IMR-90 (cell line): ENCODE data around the gene STK33.

ENCODE experiments used
- CEBPB ChIP-seq: IDR thresholded peaks from 2 replicates; pipeline ENCODE4 v1.6.1; 2012; ENCODE audit warnings: low read depth, low read length, improper control_type of control experiment
- FOS ChIP-seq: fragments of 150-350 bp; IDR thresholded peaks from 2 replicates; pipeline ENCODE4 v1.6.1; 2016; ENCODE audit warnings: low read depth, low read length
- MAFK ChIP-seq: IDR thresholded peaks from 2 replicates; pipeline ENCODE4 v1.6.1; 2012; ENCODE audit warnings: low read depth, low read length, improper control_type of control experiment
- MAZ ChIP-seq: IDR thresholded peaks from 2 replicates; pipeline ENCODE4 v1.6.1; 2012; ENCODE audit warnings: low read depth, mild to moderate bottlenecking, low read length, improper control_type of control experiment, moderate library complexity, borderline replicate concordance
- MXI1 ChIP-seq: IDR thresholded peaks from 2 replicates; pipeline ENCODE4 v1.6.1; 2012; ENCODE audit warnings: low read depth, mild to moderate bottlenecking, low read length, moderate library complexity, borderline replicate concordance
- POLR2A ChIP-seq: IDR thresholded peaks from 2 replicates; pipeline ENCODE4 v1.6.1; 2012; ENCODE audit warnings: mild to moderate bottlenecking, low read depth, low read length
- RAD21 ChIP-seq: IDR thresholded peaks from 2 replicates; pipeline ENCODE4 v1.6.1; 2012; ENCODE audit warnings: low read length, improper control_type of control experiment
- RFX5 ChIP-seq: IDR thresholded peaks from 2 replicates; pipeline ENCODE4 v1.8.0; 2012; ENCODE audit warnings: low read depth, mild to moderate bottlenecking, low read length, moderate library complexity
- SMC3 ChIP-seq: fragments of 150-350 bp; IDR thresholded peaks from 2 replicates; pipeline ENCODE4 v1.6.1; 2016; ENCODE audit warnings: low read depth, mild to moderate bottlenecking, antibody characterized with exemption, low read length, moderate library complexity
- USF2 ChIP-seq: fragments of 150-350 bp; IDR thresholded peaks from 2 replicates; pipeline ENCODE4 v1.6.1; 2017; ENCODE audit warnings: mild to moderate bottlenecking, antibody characterized with exemption, low read length, low read depth
- TF ChIP-seq, protein P1 (sequence below): conservative IDR thresholded peaks from 2 replicates; pipeline ENCODE4 v1.5.1; 2012; ENCODE audit warnings: mild to moderate bottlenecking, low read depth, low read length, improper control_type of control experiment
- TF ChIP-seq, protein P2 (sequence below): fragments of 150-350 bp; IDR thresholded peaks from 2 replicates; pipeline ENCODE4 v1.6.1; 2016; ENCODE audit warnings: low read depth, mild to moderate bottlenecking, low read length, moderate library complexity, borderline replicate concordance

DNA sequence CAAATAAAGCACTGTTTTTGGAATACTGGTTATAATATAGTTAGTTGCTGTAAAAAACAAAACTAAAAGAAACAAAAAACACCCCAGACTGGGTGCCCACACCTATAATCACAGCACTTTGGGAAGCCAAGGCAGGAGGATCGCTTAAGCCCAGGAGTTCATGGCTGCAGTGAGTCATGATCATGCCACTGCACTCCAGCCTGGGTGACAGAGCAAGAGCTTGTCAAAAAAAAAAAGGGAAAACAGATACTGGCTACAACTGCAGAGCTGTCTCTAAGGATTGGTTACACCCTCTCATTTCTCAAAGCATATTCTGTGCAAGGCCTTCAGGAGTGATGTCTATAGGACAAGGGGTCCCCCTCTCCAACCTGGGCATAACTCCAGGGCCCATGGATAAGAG is 14.6 kb upstream of the STK33 start:
- no peak for TF ChIP-seq RAD21
- TF ChIP-seq, protein P1, sequence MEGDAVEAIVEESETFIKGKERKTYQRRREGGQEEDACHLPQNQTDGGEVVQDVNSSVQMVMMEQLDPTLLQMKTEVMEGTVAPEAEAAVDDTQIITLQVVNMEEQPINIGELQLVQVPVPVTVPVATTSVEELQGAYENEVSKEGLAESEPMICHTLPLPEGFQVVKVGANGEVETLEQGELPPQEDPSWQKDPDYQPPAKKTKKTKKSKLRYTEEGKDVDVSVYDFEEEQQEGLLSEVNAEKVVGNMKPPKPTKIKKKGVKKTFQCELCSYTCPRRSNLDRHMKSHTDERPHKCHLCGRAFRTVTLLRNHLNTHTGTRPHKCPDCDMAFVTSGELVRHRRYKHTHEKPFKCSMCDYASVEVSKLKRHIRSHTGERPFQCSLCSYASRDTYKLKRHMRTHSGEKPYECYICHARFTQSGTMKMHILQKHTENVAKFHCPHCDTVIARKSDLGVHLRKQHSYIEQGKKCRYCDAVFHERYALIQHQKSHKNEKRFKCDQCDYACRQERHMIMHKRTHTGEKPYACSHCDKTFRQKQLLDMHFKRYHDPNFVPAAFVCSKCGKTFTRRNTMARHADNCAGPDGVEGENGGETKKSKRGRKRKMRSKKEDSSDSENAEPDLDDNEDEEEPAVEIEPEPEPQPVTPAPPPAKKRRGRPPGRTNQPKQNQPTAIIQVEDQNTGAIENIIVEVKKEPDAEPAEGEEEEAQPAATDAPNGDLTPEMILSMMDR, result no peak
- TF ChIP-seq USF2, result no peak
- TF ChIP-seq FOS, result peak; percentile 43; the same call in 1 of the 2 replicates
- no peak for TF ChIP-seq CEBPB
- TF ChIP-seq, protein P2, sequence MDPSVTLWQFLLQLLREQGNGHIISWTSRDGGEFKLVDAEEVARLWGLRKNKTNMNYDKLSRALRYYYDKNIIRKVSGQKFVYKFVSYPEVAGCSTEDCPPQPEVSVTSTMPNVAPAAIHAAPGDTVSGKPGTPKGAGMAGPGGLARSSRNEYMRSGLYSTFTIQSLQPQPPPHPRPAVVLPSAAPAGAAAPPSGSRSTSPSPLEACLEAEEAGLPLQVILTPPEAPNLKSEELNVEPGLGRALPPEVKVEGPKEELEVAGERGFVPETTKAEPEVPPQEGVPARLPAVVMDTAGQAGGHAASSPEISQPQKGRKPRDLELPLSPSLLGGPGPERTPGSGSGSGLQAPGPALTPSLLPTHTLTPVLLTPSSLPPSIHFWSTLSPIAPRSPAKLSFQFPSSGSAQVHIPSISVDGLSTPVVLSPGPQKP, result no peak
- TF ChIP-seq MAZ, result no peak
- TF ChIP-seq POLR2A, result no peak
- TF ChIP-seq RFX5, result no peak
- no peak for TF ChIP-seq MAFK
- no peak for TF ChIP-seq MXI1
- no peak for TF ChIP-seq SMC3
